Breast epithelium (tissue), 3 donors: ENCODE results near the gene GNL3.

ENCODE experiments used
- CTCF ChIP-seq, 3 donors: fragments of 450-650 bp; IDR thresholded peaks; one replicate each; pipeline ENCODE4 v1.5.1; 2016 to 2017; ENCODE audit warnings: antibody characterized with exemption in 3 of 3, mild to moderate bottlenecking in 3 of 3, moderate library complexity in 3 of 3
- POLR2A ChIP-seq: fragments of 450-650 bp; IDR thresholded peaks from one replicate; pipeline ENCODE4 v1.6.1; 2016; ENCODE audit warnings: antibody characterized with exemption, mild to moderate bottlenecking, moderate library complexity
- POLR2AphosphoS5 ChIP-seq, 3 donors: sonication (generic); formaldehyde crosslinking; IDR thresholded peaks; one replicate each; pipeline ENCODE4 v1.6.1; 2017; ENCODE audit warnings: antibody characterized with exemption in 3 of 3

- peak in 2 of 3 donors; percentile 67 to 79 for TF ChIP-seq POLR2AphosphoS5 (IDR thresholded peaks at IDR 0.05)
- no peak for TF ChIP-seq CTCF (IDR thresholded peaks at IDR 0.05)
- peak; percentile 50 for TF ChIP-seq POLR2A
These were observed 20.2 kb downstream of the GNL3 start, which contains the start of the genes GLT8D1 and SPCS1 for GRCh38 chr3:52705688-52706686.
